SH-SY5Y (cell line): Measurements from ENCODE around the gene TADA2B.

Source experiments
- GATA2 ChIP-seq: IDR thresholded peaks from 2 replicates; pipeline ENCODE4 v1.6.1; 2011; ENCODE audit warnings: mild to moderate bottlenecking, low read depth, low read length
- GATA3 ChIP-seq: IDR thresholded peaks from 2 replicates; pipeline ENCODE4 v1.6.1; 2011; ENCODE audit warnings: low read depth, mild to moderate bottlenecking, low read length, moderate library complexity

- TF ChIP-seq GATA3 (no peak), GATA2 (no peak)
Observed at GRCh38 chr4:7050481-7051143, 7.4 kb downstream of the TADA2B start.
